Measurements from ENCODE around the gene ICA1. TPM values are rescaled to one million over a fixed set of nuclear protein-coding genes. Genes with fewer than 3 reads are reported as not detected.

The ICA1 gene
- total and polyA plus RNA-seq, 8 donors, result 34.8 to 74.4 (median 50.4) TPM

GRCh38 chr7:8143151-8143874 lies 118.7 kb downstream of the ICA1 start:
- Histone ChIP-seq H3K4me1 (no peaks in the 10 kb centered on the region), H3K36me3 (peaks cover 0 to 17% (median 0%) of the 10 kb centered on the region in 3 donors), H3K27me3 (no peaks in the 10 kb centered on the region), H3K9me3 (no peaks in the 10 kb centered on the region), H3K4me3 (no peak overlapping the region), H3K27ac (no peak overlapping the region)
- DNase-seq (no peak), FAIRE-seq (no peak), ATAC-seq (no peak)
- intact Hi-C loops (cut with DNase I), result no loop called here
- 77 to 79% methylated on average over 6 of the region's 6 CpGs for WGBS, 2 donors
- TF ChIP-seq CTCF (IDR thresholded peaks at IDR 0.05), result no peak

- H3K27ac ChIP-seq, result no peak overlapping the region
- FAIRE-seq, result no peak
Observed at GRCh38 chr7:8142477-8142876, 119.5 kb downstream of the ICA1 start.

GRCh38 chr7:8141070-8141469 lies 120.9 kb downstream of the ICA1 start:
- no peak for DNase-seq
- Histone ChIP-seq H3K27me3 (no peaks in the 10 kb centered on the region), H3K4me1 (no peaks in the 10 kb centered on the region), H3K27ac (no peak overlapping the region), H3K36me3 (peaks cover 0 to 17% (median 0%) of the 10 kb centered on the region in 3 donors), H3K9me3 (no peaks in the 10 kb centered on the region), H3K4me3 (no peak overlapping the region)
- TF ChIP-seq CTCF (IDR thresholded peaks at IDR 0.05), result no peak
- 90 to 97% methylated on average over 4 of the region's 4 CpGs for WGBS, 2 donors
- intact Hi-C loops (cut with DNase I), result no loop called here
- FAIRE-seq, result no peak
- ATAC-seq, result no peak

More at GRCh38 chr7:8142477-8142876, 119.5 kb downstream of the ICA1 start:
- intact Hi-C loops (cut with DNase I), result no loop called here
- Histone ChIP-seq H3K36me3 (peaks cover 0 to 17% (median 0%) of the 10 kb centered on the region in 3 donors), H3K4me1 (no peaks in the 10 kb centered on the region), H3K27me3 (no peaks in the 10 kb centered on the region), H3K9me3 (no peaks in the 10 kb centered on the region), H3K4me3 (no peak overlapping the region)
- DNase-seq (no peak), ATAC-seq (no peak)
- no peak for TF ChIP-seq CTCF (IDR thresholded peaks at IDR 0.05)
- whole genome bisulfite sequencing, 2 donors, result 89 to 95% methylated on average over 2 of the region's 2 CpGs

DNA sequence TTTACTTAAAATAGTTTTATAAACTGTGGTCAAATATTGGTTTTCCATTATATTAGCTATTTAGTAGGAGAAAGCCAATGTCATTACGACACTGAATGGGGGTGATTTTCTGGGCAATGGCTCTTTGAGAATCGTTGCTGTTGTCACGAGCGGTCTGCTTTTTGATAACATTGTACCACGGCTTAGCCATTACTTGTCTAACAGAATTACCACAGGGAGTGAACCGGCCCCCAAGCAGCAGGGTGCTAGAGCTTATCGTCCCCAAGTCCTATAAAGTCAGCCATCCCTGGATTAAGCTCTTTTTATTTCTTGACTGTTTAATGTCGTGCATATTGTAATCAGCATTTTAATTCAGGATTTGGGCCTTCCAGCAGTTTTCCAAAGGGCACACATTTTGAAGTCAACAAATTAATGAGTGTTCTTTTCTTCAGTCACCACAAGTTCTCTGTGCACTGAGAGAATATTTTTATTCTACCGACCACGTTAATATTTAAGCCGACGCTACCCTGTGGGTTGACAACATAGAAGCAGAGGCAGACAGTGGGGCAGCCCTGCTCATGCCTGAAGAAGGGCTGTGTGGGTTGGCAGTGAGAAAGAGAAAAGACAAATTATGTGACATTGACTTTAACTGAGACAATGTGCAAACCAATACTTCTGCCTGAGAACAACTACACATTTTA lies 125.8 kb downstream of the ICA1 start:
- TF ChIP-seq CTCF (IDR thresholded peaks at IDR 0.05), result no peak
- no peak for ATAC-seq

DNA sequence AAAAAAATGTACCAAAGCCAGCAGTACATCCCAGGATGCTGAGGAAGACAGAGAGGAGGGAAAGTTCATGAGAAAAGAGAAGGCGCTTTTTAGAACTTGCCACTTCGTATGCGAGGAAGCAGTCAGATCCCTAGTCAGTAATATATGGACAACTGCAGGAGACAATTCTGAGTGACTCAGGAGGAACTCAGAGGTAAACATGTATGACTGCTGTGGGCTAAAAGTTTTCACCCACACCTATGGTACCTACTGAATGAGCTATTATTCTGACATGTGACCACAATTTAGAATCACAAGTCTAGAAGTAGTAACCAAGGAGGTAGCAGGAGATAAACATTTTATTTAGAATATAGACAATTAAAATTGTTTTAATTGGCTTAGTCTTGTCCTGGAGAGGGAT lies 126.5 kb downstream of the ICA1 start:
- Histone ChIP-seq H3K4me1 (no peaks in the 10 kb centered on the region), H3K27ac (no peak overlapping the region), H3K27me3 (no peaks in the 10 kb centered on the region), H3K4me3 (no peak overlapping the region), H3K36me3 (peaks cover 0 to 1% (median 0%) of the 10 kb centered on the region in 3 donors), H3K9me3 (no peaks in the 10 kb centered on the region)
- 97 to 98% methylated on average over 3 of the region's 3 CpGs for WGBS, 2 donors
- intact Hi-C loops (cut with DNase I), result no loop called here
- no peak for ATAC-seq
- no peak for DNase-seq
- TF ChIP-seq CTCF (IDR thresholded peaks at IDR 0.05), result no peak
- no peak for FAIRE-seq

More for the DNA sequence above, 125.8 kb downstream of the ICA1 start:
- no peaks in the 10 kb centered on the region for H3K4me1 ChIP-seq
- H3K9me3 ChIP-seq, result no peaks in the 10 kb centered on the region
- 87 to 91% methylated on average over 12 of the region's 12 CpGs for WGBS, 2 donors
- no peaks in the 10 kb centered on the region for H3K27me3 ChIP-seq
- H3K27ac ChIP-seq, result no peak overlapping the region
- H3K4me3 ChIP-seq, result no peak overlapping the region
- DNase-seq (no peak), FAIRE-seq (no peak)
- intact Hi-C loops (cut with DNase I), result no loop called here
- no peaks in the 10 kb centered on the region for H3K36me3 ChIP-seq
